GM18873 (cell line): Measurements from ENCODE around the gene COG1.
"Not testable (repeated sequence)": the region's sequence is repeated elsewhere in the genome, so short reads cannot be mapped to it uniquely, and the experiment has no call there.

ENCODE experiments used
- ATAC-seq: cut with Tn5 transposase; IDR thresholded peaks from one replicate; pipeline ENCODE4 v1.9.1; 2021; ENCODE audit warnings: mild to moderate bottlenecking, moderate library complexity, moderate number of reproducible peaks; ENCODE audit not compliant: unreplicated experiment, low FRiP score

Gene COG1

GRCh38 chr17:73192894-73193701 lies at the start of gene COG1:
Gene COG1, plus strand, starts transcription at chr17:73193055. Its CDS starts 15 bp downstream, at chr17:73193070.
- ATAC-seq = peak; percentile 40

- not testable (repeated sequence) for ATAC-seq
Observed at GRCh38 chr17:73144209-73144608, 48.6 kb upstream of the COG1 start.

- no peak for ATAC-seq
Observed at GRCh38 chr17:73145641-73146040, 47.2 kb upstream of the COG1 start.

- not testable (repeated sequence) for ATAC-seq
Observed at GRCh38 chr17:73147791-73148190, 45.1 kb upstream of the COG1 start.

GRCh38 chr17:73148540-73149334 lies 44.1 kb upstream of the COG1 start:
- ATAC-seq = no peak

- not testable (repeated sequence) for ATAC-seq
Observed at GRCh38 chr17:73150622-73151300, 42.1 kb upstream of the COG1 start.

GRCh38 chr17:73151916-73152632 lies 40.8 kb upstream of the COG1 start:
- ATAC-seq = no peak

GRCh38 chr17:73155410-73156165 lies 37.3 kb upstream of the COG1 start:
- ATAC-seq = no peak

- ATAC-seq = no peak
Observed at GRCh38 chr17:73156166-73156840, 36.6 kb upstream of the COG1 start.

- ATAC-seq = no peak
Observed at GRCh38 chr17:73156887-73157520, 35.9 kb upstream of the COG1 start.

- ATAC-seq = no peak
Observed at GRCh38 chr17:73157521-73157890, 35.3 kb upstream of the COG1 start.

- no peak for ATAC-seq
Observed at GRCh38 chr17:73158133-73158532, 34.7 kb upstream of the COG1 start.

GRCh38 chr17:73160980-73161630 lies 31.8 kb upstream of the COG1 start:
- no peak for ATAC-seq

GRCh38 chr17:73163043-73163442 lies 29.8 kb upstream of the COG1 start:
- ATAC-seq = no peak

- no peak for ATAC-seq
Observed at GRCh38 chr17:73165616-73166404, 27.0 kb upstream of the COG1 start.

GRCh38 chr17:73166731-73167581 lies 25.9 kb upstream of the COG1 start:
- ATAC-seq = no peak

GRCh38 chr17:73168667-73169066 lies 24.2 kb upstream of the COG1 start:
- ATAC-seq = no peak
